HCT116 (cell line): Measurements from ENCODE around the gene ATAD3A. TPM values are rescaled to one million over a fixed set of nuclear protein-coding genes. Genes with fewer than 3 reads are reported as not detected.

Experiments used
- ATAC-seq: fragments of 200-7000 bp; cut with Tn5 transposase; 2 replicates; pipeline ENCODE4 v1.9.1; 2020; ENCODE audit warnings: mild to moderate bottlenecking, moderate library complexity
- BruUV-seq: library from RNA; stranded (reverse); fragments of 400-500 nt; replicated peaks from 2 replicates; lab custom pipeline; 2021; lab: Mats Ljungman, UMichigan
- CTCF ChIA-PET: fragments of 300-600 bp; sonication (Branson Sonifier 250); formaldehyde crosslinking; loops from one replicate; lab custom pipeline; 2021; ENCODE audit warnings: antibody characterized with exemption; lab: Charles Lee
- POLR2A ChIA-PET: fragments of 300-600, 350-600 bp; sonication (Branson Sonifier 250); formaldehyde crosslinking; loops from one replicate; lab custom pipeline; 2021; ENCODE audit warnings: antibody characterized with exemption; lab: Charles Lee
- RAD21 ChIA-PET, 2 experiments: fragments of 300-600 bp; sonication (Branson Sonifier 250); formaldehyde crosslinking; loops; one replicate each; lab custom pipeline; 2023; ENCODE audit warnings: low total read pairs in 2 of 2; ENCODE audit not compliant: uncharacterized antibody in 2 of 2, unreplicated experiment in 2 of 2, low non-redundant PET in 1 of 2; lab: Charles Lee
- DNase-seq: peaks from one replicate; pipeline ENCODE4 v3.0.0-alpha.2; 2010; ENCODE audit warnings: low read depth, low spot score
- H2AFZ ChIP-seq: fragments of 200-600 bp; shearing (Covaris generic), sonication (generic); 2 replicates; pipeline ENCODE4 v1.6.1; 2017; ENCODE audit warnings: low read depth, mixed run types, mixed read lengths, antibody characterized with exemption, low read length; ENCODE audit not compliant: poor library complexity, severe bottlenecking
- H3K27ac ChIP-seq: 2 replicates; pipeline ENCODE4 v1.5.1; 2012; ENCODE audit warnings: low read depth, low read length
- H3K27me3 ChIP-seq: fragments of 200-600 bp; sonication (generic); 2 replicates; pipeline ENCODE4 v1.6.1; 2016; ENCODE audit warnings: mixed run types, low read length, mixed read lengths; ENCODE audit not compliant: insufficient read depth
- H3K36me3 ChIP-seq, 2 experiments: fragments of 200-500 bp in 1 of 2; fragments of 200-600 bp in 1 of 2; sonication (Bioruptor generic) in 1 of 2; sonication (generic) in 1 of 2; 2 replicates each; pipeline versions ENCODE4 v1.5.1 to v1.6.1; 2014 to 2016; ENCODE audit warnings: low read length in 2 of 2, inconsistent platforms in 1 of 2, mixed read lengths in 1 of 2, mixed run types in 1 of 2; ENCODE audit not compliant: insufficient read depth in 2 of 2, control insufficient read depth in 1 of 2
- H3K4me1 ChIP-seq, 2 experiments: fragments of 200-600 bp in 1 of 2; sonication (generic) in 1 of 2; 2 replicates each; pipeline versions ENCODE4 v1.5.1 to v1.6.1; 2012 to 2017; ENCODE audit warnings: low read length in 2 of 2, inconsistent platforms in 1 of 2, mild to moderate bottlenecking in 1 of 2, mixed read lengths in 1 of 2, mixed run types in 1 of 2, moderate library complexity in 1 of 2; ENCODE audit not compliant: insufficient read depth in 2 of 2, control insufficient read depth in 1 of 2
- H3K4me2 ChIP-seq: fragments of 200-600 bp; sonication (generic); 2 replicates; pipeline ENCODE4 v1.6.1; 2017; ENCODE audit warnings: mixed run types, low read length, mixed read lengths
- H3K4me3 ChIP-seq, 2 experiments: fragments of 200-600 bp in 1 of 2; sonication (generic) in 1 of 2; replicated peaks in 1 of 2; 2 replicates each; pipeline ENCODE4 v1.5.1; 2011 to 2016; ENCODE audit warnings: low read length in 2 of 2, control low read depth in 1 of 2, low read depth in 1 of 2, mild to moderate bottlenecking in 1 of 2, mixed read lengths in 1 of 2, mixed run types in 1 of 2
- H3K79me2 ChIP-seq: fragments of 200-600 bp; sonication (generic); 2 replicates; pipeline ENCODE4 v1.6.1; 2017; ENCODE audit warnings: mild to moderate bottlenecking, mixed run types, low read length, moderate library complexity, mixed read lengths; ENCODE audit not compliant: insufficient read depth
- H3K9ac ChIP-seq: fragments of 200-600 bp; sonication (generic); 2 replicates; pipeline ENCODE4 v1.6.1; 2016; ENCODE audit warnings: low read length, mixed read lengths
- H3K9me2 ChIP-seq: fragments of 200-600 bp; sonication (generic), shearing (Covaris generic); 2 replicates; pipeline ENCODE4 v1.6.1; 2017; ENCODE audit warnings: mixed run types, mild to moderate bottlenecking, moderate library complexity; ENCODE audit not compliant: insufficient read depth
- H3K9me3 ChIP-seq, 2 experiments: fragments of 200-500 bp in 1 of 2; fragments of 200-600 bp in 1 of 2; sonication (Bioruptor generic) in 1 of 2; sonication (generic) in 1 of 2; 2 replicates each; pipeline ENCODE4 v1.6.1; 2014 to 2017; ENCODE audit warnings: low read length in 2 of 2, mixed read lengths in 2 of 2, inconsistent platforms in 1 of 2, low read depth in 1 of 2, mild to moderate bottlenecking in 1 of 2, mixed run types in 1 of 2, moderate library complexity in 1 of 2; ENCODE audit not compliant: control insufficient read depth in 1 of 2, insufficient read depth in 1 of 2
- H4K20me1 ChIP-seq: fragments of 200-600 bp; sonication (generic), shearing (Covaris generic); 2 replicates; pipeline ENCODE4 v1.6.1; 2017; ENCODE audit warnings: mixed run types, mild to moderate bottlenecking, moderate library complexity; ENCODE audit not compliant: insufficient read depth
- CBX3 ChIP-seq: IDR thresholded peaks from 2 replicates; pipeline ENCODE4 v1.6.1; 2012; ENCODE audit warnings: low read depth
- CEBPB ChIP-seq: IDR thresholded peaks from 2 replicates; pipeline ENCODE4 v1.6.1; 2012; ENCODE audit warnings: low read depth
- EGR1 ChIP-seq: IDR thresholded peaks from 2 replicates; pipeline ENCODE4 v1.6.1; 2012; ENCODE audit warnings: low read depth
- ELF1 ChIP-seq: IDR thresholded peaks from 2 replicates; pipeline ENCODE4 v1.6.1; 2012; ENCODE audit warnings: low read depth, borderline replicate concordance
- EZH2 ChIP-seq: fragments of 200-600 bp; sonication (generic); IDR thresholded peaks from 2 replicates; pipeline ENCODE4 v1.6.1; 2017; ENCODE audit warnings: antibody characterized with exemption, mixed run types
- EZH2phosphoT487 ChIP-seq: fragments of 200-600 bp; IDR thresholded peaks from 2 replicates; pipeline ENCODE4 v1.6.1; 2018; ENCODE audit warnings: antibody characterized with exemption, borderline replicate concordance
- FOSL1 ChIP-seq: IDR thresholded peaks from 2 replicates; pipeline ENCODE4 v1.6.1; 2012; ENCODE audit warnings: low read depth
- JUND ChIP-seq: IDR thresholded peaks from 2 replicates; pipeline ENCODE4 v1.6.1; 2012
- POLR2AphosphoS5 ChIP-seq: IDR thresholded peaks from 2 replicates; pipeline ENCODE4 v1.6.1; 2011; ENCODE audit warnings: mild to moderate bottlenecking, low read depth, low read length, moderate library complexity
- RAD21 ChIP-seq: IDR thresholded peaks from 2 replicates; pipeline ENCODE4 v1.6.1; 2012; ENCODE audit warnings: low read depth, mild to moderate bottlenecking
- SP1 ChIP-seq: IDR thresholded peaks from 2 replicates; pipeline ENCODE4 v1.6.1; 2012; ENCODE audit warnings: low read depth
- SRF ChIP-seq: IDR thresholded peaks from 2 replicates; pipeline ENCODE4 v1.6.1; 2012; ENCODE audit warnings: low read depth
- TCF7L2 ChIP-seq: IDR thresholded peaks from 2 replicates; pipeline ENCODE4 v1.7.0; 2011; ENCODE audit warnings: borderline replicate concordance, inconsistent platforms; ENCODE audit not compliant: insufficient read depth, insufficient read length; ENCODE audit errors: extremely low read depth
- YY1 ChIP-seq: IDR thresholded peaks from 2 replicates; pipeline ENCODE4 v1.6.1; 2011; ENCODE audit warnings: low read length, low read depth, moderate library complexity, mild to moderate bottlenecking; ENCODE audit not compliant: insufficient replicate concordance; ENCODE audit errors: extremely low read depth
- ZNF274 ChIP-seq: fragments of 200-500 bp; sonication (Bioruptor generic); IDR thresholded peaks from 2 replicates; pipeline ENCODE4 v1.6.1; 2014; ENCODE audit warnings: mild to moderate bottlenecking, low read depth, low read length, inconsistent platforms
- intact Hi-C: fragments of 100-400 bp; cut with micrococcal nuclease; formaldehyde crosslinking; loops from 2 replicates; pipeline ENCODE4 v1.10.0; 2022
- total RNA-seq: library from RNA; stranded (reverse); gene quantifications from one replicate; pipeline ENCODE4 v1.2.1, GENCODE V29; 2021; ENCODE audit not compliant: unreplicated experiment
- TF ChIP-seq, protein P1 (sequence below): IDR thresholded peaks from 2 replicates; pipeline ENCODE4 v1.6.1; 2012; ENCODE audit warnings: low read depth
- TF ChIP-seq, protein P2 (sequence below): IDR thresholded peaks from 2 replicates; pipeline ENCODE4 v1.6.1; 2012

Gene ATAD3A
- total RNA-seq, 1 experiment from 2014 or later, result 92.3 TPM

GRCh38 chr1:1560178-1560577 lies 48.2 kb downstream of the ATAD3A start:
- Histone ChIP-seq H4K20me1 (peaks cover 5% of the 10 kb centered on the region; the same call in 1 of the 2 replicates), H2AFZ (no peak overlapping the region), H3K4me1 (peaks cover 0 to 9% of the 10 kb centered on the region in 2 experiments; a peak in 2 of 4 replicates), H3K27me3 (no peaks in the 10 kb centered on the region), H3K9me3 (no peaks in the 10 kb centered on the region), H3K4me2 (no peak overlapping the region), H3K4me3 (no peak overlapping the region), H3K27ac (no peak overlapping the region), H3K9ac (no peak overlapping the region), H3K9me2 (no peaks in the 10 kb centered on the region), H3K79me2 (peaks cover 65% of the 10 kb centered on the region), H3K36me3 (peaks cover 9 to 36% of the 10 kb centered on the region in 2 experiments)
- no peak for DNase-seq
- no peak for TF ChIP-seq ELF1
- no peak for TF ChIP-seq CEBPB
- TF ChIP-seq SRF, result no peak
- no peak for TF ChIP-seq TCF7L2
- no peak for TF ChIP-seq YY1
- TF ChIP-seq EGR1, result no peak
- TF ChIP-seq CBX3, result no peak
- TF ChIP-seq, protein P1, sequence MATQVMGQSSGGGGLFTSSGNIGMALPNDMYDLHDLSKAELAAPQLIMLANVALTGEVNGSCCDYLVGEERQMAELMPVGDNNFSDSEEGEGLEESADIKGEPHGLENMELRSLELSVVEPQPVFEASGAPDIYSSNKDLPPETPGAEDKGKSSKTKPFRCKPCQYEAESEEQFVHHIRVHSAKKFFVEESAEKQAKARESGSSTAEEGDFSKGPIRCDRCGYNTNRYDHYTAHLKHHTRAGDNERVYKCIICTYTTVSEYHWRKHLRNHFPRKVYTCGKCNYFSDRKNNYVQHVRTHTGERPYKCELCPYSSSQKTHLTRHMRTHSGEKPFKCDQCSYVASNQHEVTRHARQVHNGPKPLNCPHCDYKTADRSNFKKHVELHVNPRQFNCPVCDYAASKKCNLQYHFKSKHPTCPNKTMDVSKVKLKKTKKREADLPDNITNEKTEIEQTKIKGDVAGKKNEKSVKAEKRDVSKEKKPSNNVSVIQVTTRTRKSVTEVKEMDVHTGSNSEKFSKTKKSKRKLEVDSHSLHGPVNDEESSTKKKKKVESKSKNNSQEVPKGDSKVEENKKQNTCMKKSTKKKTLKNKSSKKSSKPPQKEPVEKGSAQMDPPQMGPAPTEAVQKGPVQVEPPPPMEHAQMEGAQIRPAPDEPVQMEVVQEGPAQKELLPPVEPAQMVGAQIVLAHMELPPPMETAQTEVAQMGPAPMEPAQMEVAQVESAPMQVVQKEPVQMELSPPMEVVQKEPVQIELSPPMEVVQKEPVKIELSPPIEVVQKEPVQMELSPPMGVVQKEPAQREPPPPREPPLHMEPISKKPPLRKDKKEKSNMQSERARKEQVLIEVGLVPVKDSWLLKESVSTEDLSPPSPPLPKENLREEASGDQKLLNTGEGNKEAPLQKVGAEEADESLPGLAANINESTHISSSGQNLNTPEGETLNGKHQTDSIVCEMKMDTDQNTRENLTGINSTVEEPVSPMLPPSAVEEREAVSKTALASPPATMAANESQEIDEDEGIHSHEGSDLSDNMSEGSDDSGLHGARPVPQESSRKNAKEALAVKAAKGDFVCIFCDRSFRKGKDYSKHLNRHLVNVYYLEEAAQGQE, result no peak
- no peak for TF ChIP-seq ZNF274
- no peak for TF ChIP-seq JUND
- TF ChIP-seq RAD21, result no peak
- TF ChIP-seq EZH2phosphoT487, result no peak
- no peak for TF ChIP-seq POLR2AphosphoS5
- TF ChIP-seq FOSL1, result no peak
- TF ChIP-seq EZH2, result no peak
- TF ChIP-seq, protein P2, sequence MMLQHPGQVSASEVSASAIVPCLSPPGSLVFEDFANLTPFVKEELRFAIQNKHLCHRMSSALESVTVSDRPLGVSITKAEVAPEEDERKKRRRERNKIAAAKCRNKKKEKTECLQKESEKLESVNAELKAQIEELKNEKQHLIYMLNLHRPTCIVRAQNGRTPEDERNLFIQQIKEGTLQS, result no peak
- no peak for TF ChIP-seq SP1
- RAD21 ChIA-PET, result no interaction called here
- CTCF ChIA-PET, result no interaction called here
- BruUV-seq, result no TSS peak
- no peak for ATAC-seq
- POLR2A ChIA-PET, result no interaction called here
- intact Hi-C loops, result no loop called here
